Measurements from ENCODE around the gene D2HGDH.
A peak's percentile ranks its signal among the peaks of the same experiment; 100 is the strongest.

Gene D2HGDH

DNA sequence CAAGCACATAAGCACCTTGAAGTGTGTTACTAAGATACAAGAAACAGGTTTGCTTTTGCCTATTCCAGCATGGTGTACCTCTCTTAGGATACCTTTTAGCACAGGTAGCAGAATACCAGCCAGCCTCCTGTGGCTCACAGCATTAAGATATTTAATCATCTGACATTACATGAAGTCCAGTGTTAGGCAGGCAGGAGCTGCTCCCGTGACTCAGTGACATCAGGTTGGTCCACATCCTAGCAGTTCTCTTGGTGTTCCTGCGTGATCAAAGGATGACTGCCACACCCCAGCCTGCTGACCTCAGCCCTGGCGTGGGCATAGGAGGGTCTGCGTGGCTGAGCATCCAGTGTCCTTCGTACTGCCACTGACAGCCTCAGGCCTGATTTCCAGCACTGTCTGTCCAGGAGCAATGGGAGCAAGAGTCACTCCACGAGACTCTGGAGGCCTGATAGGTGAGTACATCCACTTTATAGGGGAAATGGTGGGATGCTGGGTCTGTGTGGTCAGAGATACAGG is 44.2 kb upstream of the D2HGDH start:
- Histone ChIP-seq H3K27me3 (ENCODE audit: insufficient read depth, low read length) (no peaks in the 10 kb centered on the region), H3K4me2 (ENCODE audit: low read length) (no peak overlapping the region), H2BK120ac (ENCODE audit: insufficient read depth, low read length, poor library complexity) (no peak overlapping the region), H4K8ac (ENCODE audit: low read depth, low read length) (no peak overlapping the region), H3K18ac (ENCODE audit: low read length) (no peak overlapping the region), H2BK12ac (ENCODE audit: low read length) (no peak overlapping the region), H3K36me3 (ENCODE audit: control insufficient read depth in 1 of 2, insufficient read depth in 2 of 2, low read length in 2 of 2) (peaks cover 32% of the 10 kb centered on the region in 2 experiments), H3K9ac (ENCODE audit: low read length) (no peak overlapping the region), H2AFZ (ENCODE audit: insufficient read depth, low read length, poor library complexity) (no peak overlapping the region), H4K91ac (ENCODE audit: low read depth, low read length) (no peak overlapping the region), H3K27ac (ENCODE audit: low read depth, low read length) (no peak overlapping the region), H3K9me3 (ENCODE audit: insufficient read depth, low read depth, low read length) (peaks cover 2% of the 10 kb centered on the region), H3K4me3 (ENCODE audit: low read depth, low read length) (no peak overlapping the region), H3K4me1 (ENCODE audit: control insufficient read depth in 1 of 2, insufficient read depth in 2 of 2, low read length in 2 of 2) (peaks cover 0 to 2% of the 10 kb centered on the region in 2 experiments), H3K14ac (ENCODE audit: low read length) (no peak overlapping the region), H3K79me2 (ENCODE audit: control insufficient read depth, insufficient read depth, low read length, poor library complexity) (peaks cover 10% of the 10 kb centered on the region), H4K12ac (ENCODE audit: low read depth, low read length) (no peak overlapping the region), H3K4ac (ENCODE audit: low read depth, low read length) (no peak overlapping the region), H2AK5ac (ENCODE audit: low read length) (no peak overlapping the region), H3K23ac (ENCODE audit: low read length) (no peak overlapping the region), H3K79me1 (ENCODE audit: low read length) (peaks cover 10% of the 10 kb centered on the region), H2BK5ac (ENCODE audit: low read depth, low read length, poor library complexity) (no peak overlapping the region)
- no peak for DNase-seq
- WGBS (ENCODE audit: extremely low coverage, insufficient coverage, insufficient read length): no CpG with 5 or more reads among the region's 6 CpGs

DNA sequence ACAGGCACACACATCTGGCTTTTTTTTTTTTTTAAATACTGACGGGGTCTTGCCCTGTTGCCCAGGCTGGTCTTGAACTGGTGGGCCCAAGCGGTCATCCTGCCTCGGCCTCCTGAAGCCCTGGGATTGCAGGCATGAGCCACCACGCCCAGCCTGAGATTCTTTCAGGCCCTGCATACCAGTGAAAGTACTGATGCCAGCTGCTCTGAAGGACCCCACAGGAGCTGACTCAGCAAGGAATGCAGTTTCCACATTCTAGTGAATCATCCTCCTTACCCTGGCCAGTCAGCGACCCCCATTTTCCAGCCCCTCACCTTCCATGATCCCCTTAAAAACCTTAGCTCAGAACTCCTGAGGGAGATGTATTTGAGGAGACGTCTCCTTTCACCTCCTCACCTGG is 42.0 kb upstream of the D2HGDH start:
- Histone ChIP-seq H2AK5ac (ENCODE audit: low read length) (no peak overlapping the region), H3K4me1 (ENCODE audit: control insufficient read depth in 1 of 2, insufficient read depth in 2 of 2, low read length in 2 of 2) (peaks cover 0 to 2% of the 10 kb centered on the region in 2 experiments), H3K9ac (ENCODE audit: low read length) (no peak overlapping the region), H3K9me3 (ENCODE audit: insufficient read depth, low read depth, low read length) (peaks cover 2% of the 10 kb centered on the region), H3K79me1 (ENCODE audit: low read length) (no peaks in the 10 kb centered on the region), H3K27ac (ENCODE audit: low read depth, low read length) (no peak overlapping the region), H2BK120ac (ENCODE audit: insufficient read depth, low read length, poor library complexity) (no peak overlapping the region), H2AFZ (ENCODE audit: insufficient read depth, low read length, poor library complexity) (no peak overlapping the region), H3K14ac (ENCODE audit: low read length) (no peak overlapping the region), H4K12ac (ENCODE audit: low read depth, low read length) (no peak overlapping the region), H3K36me3 (ENCODE audit: control insufficient read depth in 1 of 2, insufficient read depth in 2 of 2, low read length in 2 of 2) (peaks cover 29 to 32% of the 10 kb centered on the region in 2 experiments), H3K79me2 (ENCODE audit: control insufficient read depth, insufficient read depth, low read length, poor library complexity) (no peaks in the 10 kb centered on the region), H2BK12ac (ENCODE audit: low read length) (no peak overlapping the region), H4K91ac (ENCODE audit: low read depth, low read length) (no peak overlapping the region), H3K4ac (ENCODE audit: low read depth, low read length) (no peak overlapping the region), H3K4me3 (ENCODE audit: low read depth, low read length) (no peak overlapping the region), H3K27me3 (ENCODE audit: insufficient read depth, low read length) (no peaks in the 10 kb centered on the region), H3K23ac (ENCODE audit: low read length) (no peak overlapping the region), H2BK5ac (ENCODE audit: low read depth, low read length, poor library complexity) (no peak overlapping the region), H4K8ac (ENCODE audit: low read depth, low read length) (no peak overlapping the region), H3K18ac (ENCODE audit: low read length) (no peak overlapping the region), H3K4me2 (ENCODE audit: low read length) (no peak overlapping the region)
- WGBS (ENCODE audit: extremely low coverage, insufficient coverage, insufficient read length): no CpG with 5 or more reads among the region's 6 CpGs
- peak; percentile 28 to 34 for DNase-seq

- no CpG with 5 or more reads among the region's 4 CpGs for WGBS (ENCODE audit: extremely low coverage, insufficient coverage, insufficient read length)
- Histone ChIP-seq H3K4me2 (ENCODE audit: low read length) (no peak overlapping the region), H2BK5ac (ENCODE audit: low read depth, low read length, poor library complexity) (no peak overlapping the region), H4K91ac (ENCODE audit: low read depth, low read length) (no peak overlapping the region), H2BK12ac (ENCODE audit: low read length) (no peak overlapping the region), H3K23ac (ENCODE audit: low read length) (no peak overlapping the region), H3K79me2 (ENCODE audit: control insufficient read depth, insufficient read depth, low read length, poor library complexity) (no peaks in the 10 kb centered on the region), H3K27me3 (ENCODE audit: insufficient read depth, low read length) (no peaks in the 10 kb centered on the region), H3K79me1 (ENCODE audit: low read length) (no peaks in the 10 kb centered on the region), H3K9me3 (ENCODE audit: insufficient read depth, low read depth, low read length) (peaks cover 2% of the 10 kb centered on the region), H4K12ac (ENCODE audit: low read depth, low read length) (no peak overlapping the region), H3K27ac (ENCODE audit: low read depth, low read length) (no peak overlapping the region), H2AK5ac (ENCODE audit: low read length) (no peak overlapping the region), H3K14ac (ENCODE audit: low read length) (no peak overlapping the region), H3K9ac (ENCODE audit: low read length) (no peak overlapping the region), H3K4me3 (ENCODE audit: low read depth, low read length) (no peak overlapping the region), H3K36me3 (ENCODE audit: control insufficient read depth in 1 of 2, insufficient read depth in 2 of 2, low read length in 2 of 2) (peaks cover 20 to 23% of the 10 kb centered on the region in 2 experiments), H3K18ac (ENCODE audit: low read length) (no peak overlapping the region), H3K4ac (ENCODE audit: low read depth, low read length) (no peak overlapping the region), H2BK120ac (ENCODE audit: insufficient read depth, low read length, poor library complexity) (no peak overlapping the region), H2AFZ (ENCODE audit: insufficient read depth, low read length, poor library complexity) (no peak overlapping the region), H4K8ac (ENCODE audit: low read depth, low read length) (no peak overlapping the region), H3K4me1 (ENCODE audit: control insufficient read depth in 1 of 2, insufficient read depth in 2 of 2, low read length in 2 of 2) (peaks cover 0 to under 1% of the 10 kb centered on the region in 2 experiments)
- no peak for DNase-seq
Observed at GRCh38 chr2:241695651-241696050, 38.8 kb upstream of the D2HGDH start.

GRCh38 chr2:241701149-241701398 is 33.4 kb upstream of the D2HGDH start:
- Histone ChIP-seq H2BK5ac (ENCODE audit: low read depth, low read length, poor library complexity) (no peak overlapping the region), H3K27me3 (ENCODE audit: insufficient read depth, low read length) (no peaks in the 10 kb centered on the region), H2AK5ac (ENCODE audit: low read length) (no peak overlapping the region), H3K4me2 (ENCODE audit: low read length) (peak overlapping the region; percentile 99), H4K91ac (ENCODE audit: low read depth, low read length) (no peak overlapping the region), H2AFZ (ENCODE audit: insufficient read depth, low read length, poor library complexity) (peak overlapping the region; percentile 87), H3K4me1 (ENCODE audit: control insufficient read depth in 1 of 2, insufficient read depth in 2 of 2, low read length in 2 of 2) (peaks cover 7 to 8% of the 10 kb centered on the region in 2 experiments), H3K9me3 (ENCODE audit: insufficient read depth, low read depth, low read length) (peaks cover 2% of the 10 kb centered on the region), H3K4me3 (ENCODE audit: low read depth, low read length) (peak overlapping the region; percentile 86), H2BK120ac (ENCODE audit: insufficient read depth, low read length, poor library complexity) (no peak overlapping the region), H3K4ac (ENCODE audit: low read depth, low read length) (no peak overlapping the region), H4K8ac (ENCODE audit: low read depth, low read length) (peak overlapping the region; percentile 49), H3K36me3 (ENCODE audit: control insufficient read depth in 1 of 2, insufficient read depth in 2 of 2, low read length in 2 of 2) (peaks cover 10 to 14% of the 10 kb centered on the region in 2 experiments), H3K14ac (ENCODE audit: low read length) (peak overlapping the region; percentile 65), H3K79me2 (ENCODE audit: control insufficient read depth, insufficient read depth, low read length, poor library complexity) (peaks cover 12% of the 10 kb centered on the region), H4K12ac (ENCODE audit: low read depth, low read length) (peak overlapping the region; percentile 59), H3K79me1 (ENCODE audit: low read length) (peaks cover 7% of the 10 kb centered on the region), H2BK12ac (ENCODE audit: low read length) (no peak overlapping the region), H3K27ac (ENCODE audit: low read depth, low read length) (no peak overlapping the region), H3K23ac (ENCODE audit: low read length) (no peak overlapping the region), H3K18ac (ENCODE audit: low read length) (peak overlapping the region; percentile 62), H3K9ac (ENCODE audit: low read length) (no peak overlapping the region)
- peak; percentile 84 to 90 for DNase-seq
- WGBS (ENCODE audit: extremely low coverage, insufficient coverage, insufficient read length): no CpG with 5 or more reads among the region's 17 CpGs
